NCI-H82 (cell line): ENCODE data around the gene TAL2.
"Not testable (repeated sequence)": the region's sequence is repeated elsewhere in the genome, so short reads cannot be mapped to it uniquely, and the experiment has no call there.

Source experiments
- DNase-seq: peaks from one replicate; lab custom pipeline; 2025; lab: John Stamatoyannopoulos, UW

The TAL2 gene

DNA sequence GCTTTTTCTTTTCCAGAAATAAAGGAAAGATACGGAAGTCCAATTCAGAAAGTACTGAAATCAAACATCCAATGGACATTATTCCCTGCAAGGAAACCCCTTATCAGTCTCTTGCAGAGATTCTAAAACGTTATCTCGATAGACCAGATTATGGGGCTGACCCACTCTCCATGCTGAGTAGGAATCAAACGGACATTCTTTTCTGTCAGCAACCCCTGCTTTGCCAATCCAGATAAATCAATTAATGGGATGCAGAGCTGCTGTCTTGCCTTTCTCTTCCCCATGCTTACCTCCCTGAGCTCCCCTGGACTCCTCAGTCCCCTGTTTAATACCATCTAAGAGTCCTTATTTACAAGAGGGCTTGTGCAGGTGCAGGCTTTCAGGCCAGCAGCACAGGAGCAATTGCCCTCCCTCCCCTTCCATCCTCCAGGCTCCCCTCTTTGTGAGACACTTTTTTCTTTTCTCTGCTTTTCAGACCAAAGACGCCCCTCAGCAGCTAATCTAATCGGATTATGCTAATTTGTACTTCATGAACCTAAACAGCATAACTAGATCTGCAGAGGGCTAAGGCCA is 14.2 kb downstream of the TAL2 start:
- peak; percentile 84 for DNase-seq

GRCh38 chr9:105678163-105678562 is 15.9 kb downstream of the TAL2 start:
- DNase-seq, result peak; percentile 36

DNA sequence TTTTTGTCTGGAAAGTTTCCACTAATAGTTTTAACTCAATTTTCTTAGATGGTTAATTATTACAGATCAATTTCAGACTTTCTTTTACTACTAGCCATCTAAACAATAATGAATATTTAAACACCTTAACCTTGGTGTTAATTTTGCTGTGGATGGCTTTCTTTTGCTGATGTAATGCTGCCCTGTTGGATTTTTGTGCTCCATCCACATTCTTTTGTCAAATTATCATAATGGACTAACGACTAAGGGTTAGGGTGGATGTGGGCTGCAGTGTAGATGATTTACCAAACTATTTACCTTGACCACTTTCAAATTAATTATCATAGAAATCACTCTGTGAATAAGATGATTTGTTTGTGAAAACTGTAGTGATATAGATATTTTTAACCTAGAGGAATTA is 16.5 kb downstream of the TAL2 start:
- DNase-seq, result no peak

DNA sequence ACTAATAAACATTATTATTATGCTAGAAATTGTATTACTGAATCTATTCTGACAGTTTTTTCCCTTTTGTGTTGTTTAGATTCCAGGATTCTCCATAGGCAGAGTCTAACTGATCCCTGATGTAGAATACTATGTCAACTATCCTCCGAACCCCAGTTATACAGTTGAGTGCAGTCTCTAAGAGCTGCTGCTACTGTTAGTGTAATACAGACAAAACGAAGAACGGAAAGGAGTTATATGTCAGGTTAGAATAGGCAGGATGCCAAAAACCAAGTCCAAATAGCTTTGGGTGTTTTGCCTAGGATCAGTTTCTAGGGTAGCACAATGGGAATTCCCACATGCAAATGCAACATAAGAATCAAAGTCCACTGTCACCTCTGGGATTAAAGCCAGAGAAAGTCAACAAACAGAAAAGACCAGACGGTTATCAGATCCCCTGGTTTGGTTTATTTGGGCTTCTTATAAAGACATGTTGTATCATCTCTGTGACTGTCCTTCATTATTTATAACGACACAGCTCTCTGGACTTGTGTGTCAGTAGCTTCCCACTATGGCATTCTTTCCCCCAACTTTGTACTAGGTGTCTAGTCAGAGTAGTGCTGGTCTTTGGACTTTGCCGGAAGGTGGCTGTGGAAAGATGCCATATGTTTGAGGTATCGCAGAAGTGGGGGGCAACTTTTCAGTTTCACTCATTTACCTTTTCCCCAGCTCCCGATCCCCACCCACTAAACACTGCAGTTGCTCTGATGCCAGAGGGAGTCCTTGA is 17.2 kb downstream of the TAL2 start:
- no peak for DNase-seq

DNA sequence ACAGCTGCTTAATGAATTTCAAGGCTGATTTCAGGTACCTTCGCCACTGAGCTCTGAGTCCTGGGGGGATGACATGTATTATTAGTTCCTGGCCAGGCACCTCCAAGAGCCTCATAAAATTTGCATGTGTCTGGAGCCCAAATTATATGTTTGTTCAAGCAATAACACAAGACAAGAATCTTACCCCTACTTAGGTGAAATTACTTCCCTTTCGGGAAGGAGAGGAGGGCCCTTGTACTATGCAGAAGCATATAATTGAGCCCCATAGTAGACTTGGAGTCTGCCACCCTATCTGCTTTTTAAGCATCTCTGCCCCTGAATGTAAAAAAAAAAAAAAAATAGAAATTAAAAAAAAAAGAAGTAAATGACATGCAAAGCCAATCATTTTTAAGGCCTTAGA is 19.1 kb downstream of the TAL2 start:
- DNase-seq, result no peak

DNA sequence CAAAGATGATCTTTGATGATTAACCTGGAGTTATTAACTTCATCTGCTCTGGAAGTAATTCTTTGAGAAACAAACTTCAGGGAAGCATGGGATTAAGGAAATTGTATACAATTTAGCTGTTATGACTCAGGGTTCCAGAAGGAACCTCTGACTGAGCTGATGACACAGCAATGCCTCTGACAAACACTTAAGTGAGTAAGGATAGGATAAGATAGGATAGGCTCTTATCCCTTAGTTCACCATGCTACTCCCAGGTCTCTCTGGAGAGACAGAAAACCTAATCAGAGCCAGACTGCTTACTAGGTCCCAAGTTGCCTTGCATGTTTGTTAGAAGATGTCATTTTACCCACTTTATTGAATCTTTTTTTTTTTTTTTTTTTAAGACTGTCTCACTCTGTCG is 19.5 kb downstream of the TAL2 start:
- DNase-seq, result no peak

GRCh38 chr9:105683688-105684275 is 21.5 kb downstream of the TAL2 start:
- peak; percentile 52 for DNase-seq

DNA sequence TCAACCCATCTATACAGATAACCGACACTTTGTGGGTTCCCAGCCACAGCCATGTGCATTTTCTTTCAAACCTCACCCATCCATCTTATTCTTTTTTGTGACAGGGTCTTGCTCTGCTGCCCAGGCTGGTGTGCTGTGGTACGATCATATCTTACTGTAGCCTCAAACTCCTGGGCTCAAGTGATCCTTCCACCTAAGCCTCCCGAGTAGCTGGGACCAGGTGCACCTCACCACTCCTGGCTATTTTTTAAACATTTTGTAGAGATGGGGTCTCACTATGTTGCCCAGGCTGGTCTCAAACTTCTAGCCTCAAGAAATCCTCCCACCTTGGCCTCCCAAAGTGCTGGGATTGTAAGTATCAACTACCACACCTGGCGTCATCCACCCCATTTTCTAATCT is 24.7 kb downstream of the TAL2 start:
- no peak for DNase-seq

- DNase-seq, result peak; percentile 13
Observed at GRCh38 chr9:105690742-105691141, 28.5 kb downstream of the TAL2 start.

- peak; percentile 50 for DNase-seq
Observed at GRCh38 chr9:105693435-105694189, 31.4 kb downstream of the TAL2 start.

- peak; percentile 89 for DNase-seq
Observed at GRCh38 chr9:105694190-105694847, 32.1 kb downstream of the TAL2 start, which contains the start of gene TMEM38B. TMEM38B (plus strand) TSS chr9:105694541; CDS start chr9:105694661, 120 bp downstream.

- peak; percentile 74 for DNase-seq
Observed at GRCh38 chr9:105694848-105695581, 32.8 kb downstream of the TAL2 start.

GRCh38 chr9:105696219-105696793 is 34.0 kb downstream of the TAL2 start:
- no peak for DNase-seq

GRCh38 chr9:105697871-105698270 is 35.6 kb downstream of the TAL2 start:
- DNase-seq, result no peak

DNA sequence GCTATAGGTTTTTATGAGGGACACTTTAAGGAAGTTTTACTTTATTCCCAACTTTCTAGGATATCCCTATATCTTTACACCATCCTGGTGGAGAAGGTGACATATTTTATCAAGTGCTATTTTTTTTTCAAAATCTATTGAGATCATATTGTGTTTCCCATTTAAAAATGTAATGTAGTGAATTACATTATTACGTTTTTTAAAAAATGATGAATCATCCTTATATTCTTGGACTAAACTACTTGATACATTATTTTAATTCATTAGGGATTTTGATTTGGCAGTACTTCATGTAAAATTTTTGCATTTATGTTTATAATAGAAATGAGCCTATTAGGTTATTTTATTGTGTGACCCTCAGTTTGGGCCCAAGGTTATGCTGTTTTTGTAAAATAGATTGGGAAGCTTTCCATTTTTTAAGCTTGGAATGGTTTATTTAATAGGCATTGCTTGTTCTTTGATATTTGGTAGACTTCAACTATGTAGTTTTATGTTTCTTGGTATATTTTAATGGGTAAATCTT is 36.2 kb downstream of the TAL2 start:
- no peak for DNase-seq

GRCh38 chr9:105700668-105701067 is 38.4 kb downstream of the TAL2 start:
- no peak for DNase-seq

- no peak for DNase-seq
Observed at GRCh38 chr9:105701145-105701544, 38.9 kb downstream of the TAL2 start.

GRCh38 chr9:105702207-105702606 is 40.0 kb downstream of the TAL2 start:
- no peak for DNase-seq

- not testable (repeated sequence) for DNase-seq
Observed at GRCh38 chr9:105703638-105704037, 41.4 kb downstream of the TAL2 start.

DNA sequence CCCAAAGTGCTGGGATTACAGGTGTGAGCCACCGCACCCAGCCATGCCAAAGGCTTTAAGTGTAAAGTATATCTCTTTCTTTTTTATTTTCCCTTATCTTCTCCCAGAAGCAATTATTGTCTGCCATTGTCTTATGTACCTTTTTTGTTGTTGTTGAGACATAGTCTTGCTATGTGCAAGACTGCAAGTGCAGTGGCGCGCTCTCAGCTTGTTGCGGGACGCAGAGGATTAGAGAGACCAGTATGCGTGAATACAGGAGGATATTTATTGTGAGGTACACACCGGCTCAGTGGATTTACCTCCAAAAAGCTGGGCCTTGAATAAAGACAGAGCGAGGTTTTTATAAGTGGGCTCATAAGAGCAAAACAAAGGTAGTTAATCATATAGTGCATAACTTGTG is 43.9 kb downstream of the TAL2 start:
- DNase-seq, result no peak

DNA sequence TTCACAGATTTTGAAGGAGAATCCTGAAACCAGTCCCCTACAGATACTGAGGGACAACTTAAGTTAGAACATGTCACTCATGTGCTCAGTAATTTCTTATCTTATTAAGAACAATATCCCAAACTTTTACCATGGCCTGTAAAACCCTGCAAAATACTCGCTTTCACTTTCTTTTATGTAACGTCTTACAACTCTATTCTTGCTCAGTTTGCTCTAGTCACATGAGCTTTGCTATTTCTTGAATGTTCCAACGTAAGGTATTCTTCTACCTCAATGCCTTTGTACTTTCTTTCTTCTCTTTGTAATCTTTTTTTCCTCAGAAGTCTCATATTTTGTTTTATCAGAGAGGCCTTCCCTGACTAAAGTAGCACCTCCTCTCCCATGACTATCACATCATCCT is 46.1 kb downstream of the TAL2 start:
- DNase-seq, result no peak
